Gastrocnemius medialis (tissue), 4 donors: ENCODE data around the gene MGST2. TPM values are rescaled to one million over a fixed set of nuclear protein-coding genes. Genes with fewer than 3 reads are reported as not detected.

Experiments
- ATAC-seq, 2 donors: fragments of 150-250 bp; one replicate each; pipeline ENCODE4 v1.9.1; 2016
- DNase-seq, 2 donors: peaks; one replicate each; pipeline ENCODE4 v3.0.0-alpha.2; 2019
- H3K27ac ChIP-seq, 4 donors: fragments of 200-600 bp; sonication (generic); 1 replicate in 1 of 4; 2 replicates in 3 of 4; pipeline ENCODE4 v1.5.1; 2016 to 2018; ENCODE audit warnings: mild to moderate bottlenecking in 2 of 4, moderate library complexity in 1 of 4
- H3K27me3 ChIP-seq, 3 donors: fragments of 200-600 bp; sonication (generic) in 2 of 3; 1 replicate in 1 of 3; 2 replicates in 2 of 3; pipeline versions ENCODE4 v1.5.1 to v1.6.0; 2016 to 2019; ENCODE audit warnings: mild to moderate bottlenecking in 1 of 3, moderate library complexity in 1 of 3
- H3K36me3 ChIP-seq, 2 donors: fragments of 200-600 bp; sonication (generic) in 1 of 2; one replicate each; pipeline ENCODE4 v1.5.1; 2017 to 2018
- H3K4me1 ChIP-seq, 2 donors: fragments of 200-600 bp; sonication (generic) in 1 of 2; one replicate each; pipeline ENCODE4 v1.5.1; 2016 to 2017; ENCODE audit warnings: mild to moderate bottlenecking in 2 of 2
- H3K4me3 ChIP-seq, 4 donors: fragments of 200-600 bp; sonication (generic) in 3 of 4; 1 replicate in 1 of 4; 2 replicates in 3 of 4; pipeline ENCODE4 v1.5.1; 2016 to 2019; ENCODE audit warnings: mild to moderate bottlenecking in 2 of 4
- H3K9me3 ChIP-seq, 3 donors: fragments of 200-600 bp; sonication (generic) in 2 of 3; 1 replicate in 1 of 3; 2 replicates in 2 of 3; pipeline ENCODE4 v1.5.1; 2016 to 2019
- POLR2A ChIP-seq, 2 donors: fragments of 450-650 bp; IDR thresholded peaks; one replicate each; pipeline ENCODE4 v1.6.1; 2017; ENCODE audit warnings: antibody characterized with exemption in 2 of 2, mild to moderate bottlenecking in 2 of 2, moderate library complexity in 2 of 2
- in situ Hi-C, 4 donors: fragments of 200-750 bp; cut with MboI; loops; one replicate each; pipeline versions ENCODE4 v1.15.0 to v1.8.0; 2017; ENCODE audit warnings: low sequenced_read_pairs in 4 of 4
- intact Hi-C: fragments of 100-400 bp; cut with DNase I; formaldehyde crosslinking; loops from one replicate; pipeline ENCODE4 v1.15.1; 2023; ENCODE audit warnings: low total_unique reads
- total RNA-seq, 4 donors: library from RNA; depleted of rRNA; stranded (reverse); fragments of >200 nt; gene quantifications; one replicate each; pipeline versions ENCODE4 v1.1.0 to v1.2.3, GENCODE V29; 2016
- TF ChIP-seq, protein P1 (sequence below), 5 experiments: fragments of 450-650 bp in 3 of 5; fragments of 200-600 bp in 2 of 5; sonication (generic) in 2 of 5; IDR thresholded peaks in 4 of 5; conservative IDR thresholded peaks in 1 of 5; 1 replicate in 4 of 5; 2 replicates in 1 of 5; pipeline ENCODE4 v1.5.1; 2016 to 2019; ENCODE audit warnings: antibody characterized with exemption in 5 of 5, mild to moderate bottlenecking in 3 of 5, moderate library complexity in 3 of 5

MGST2 gene
- total RNA-seq, 4 donors from 2014 or later = 17.3 to 38.6 (median 30.9) TPM

- Histone ChIP-seq H3K4me3 (no peak overlapping the region), H3K36me3 (no peaks in the 10 kb centered on the region), H3K4me1 (peaks cover 9 to 34% of the 10 kb centered on the region in 2 donors), H3K27ac (peak overlapping the region; percentile 57 to 70 (median 65)), H3K9me3 (no peaks in the 10 kb centered on the region), H3K27me3 (no peaks in the 10 kb centered on the region)
- intact Hi-C loops (no loop called here), in situ Hi-C loops (no loop called here)
- no peak for TF ChIP-seq POLR2A (IDR thresholded peaks at IDR 0.05)
- TF ChIP-seq, protein P1, sequence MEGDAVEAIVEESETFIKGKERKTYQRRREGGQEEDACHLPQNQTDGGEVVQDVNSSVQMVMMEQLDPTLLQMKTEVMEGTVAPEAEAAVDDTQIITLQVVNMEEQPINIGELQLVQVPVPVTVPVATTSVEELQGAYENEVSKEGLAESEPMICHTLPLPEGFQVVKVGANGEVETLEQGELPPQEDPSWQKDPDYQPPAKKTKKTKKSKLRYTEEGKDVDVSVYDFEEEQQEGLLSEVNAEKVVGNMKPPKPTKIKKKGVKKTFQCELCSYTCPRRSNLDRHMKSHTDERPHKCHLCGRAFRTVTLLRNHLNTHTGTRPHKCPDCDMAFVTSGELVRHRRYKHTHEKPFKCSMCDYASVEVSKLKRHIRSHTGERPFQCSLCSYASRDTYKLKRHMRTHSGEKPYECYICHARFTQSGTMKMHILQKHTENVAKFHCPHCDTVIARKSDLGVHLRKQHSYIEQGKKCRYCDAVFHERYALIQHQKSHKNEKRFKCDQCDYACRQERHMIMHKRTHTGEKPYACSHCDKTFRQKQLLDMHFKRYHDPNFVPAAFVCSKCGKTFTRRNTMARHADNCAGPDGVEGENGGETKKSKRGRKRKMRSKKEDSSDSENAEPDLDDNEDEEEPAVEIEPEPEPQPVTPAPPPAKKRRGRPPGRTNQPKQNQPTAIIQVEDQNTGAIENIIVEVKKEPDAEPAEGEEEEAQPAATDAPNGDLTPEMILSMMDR (IDR thresholded peaks at IDR 0.05 in 4 of 5, conservative IDR thresholded peaks at IDR 0.05 in 1 of 5) = no peak
- DNase-seq (peak in 1 of 2 donors; percentile 47), ATAC-seq (peak; percentile 57 to 82)
These were observed 50.2 kb downstream of the MGST2 start for GRCh38 chr4:139715746-139716391.

DNA sequence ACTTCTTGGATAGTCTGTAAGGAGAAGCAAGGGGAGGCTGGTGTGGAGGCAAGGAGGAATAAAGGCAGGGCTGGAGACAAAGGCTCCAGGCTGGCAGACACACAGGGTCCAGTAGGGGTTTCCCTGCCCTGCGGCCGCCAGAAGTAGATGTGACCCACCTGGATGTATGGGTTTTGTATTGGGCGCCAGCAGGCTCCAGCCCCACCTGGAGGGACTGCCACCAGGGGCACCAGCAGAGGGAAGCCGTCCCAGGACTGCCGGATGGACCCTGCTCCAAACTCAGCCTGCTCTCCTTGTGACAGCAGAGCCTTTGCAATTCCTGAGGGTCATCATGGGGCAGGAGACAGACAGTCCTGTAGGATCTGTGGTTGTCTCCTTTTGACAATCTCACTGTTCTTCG lies 52.7 kb downstream of the MGST2 start:
- no peaks in the 10 kb centered on the region for H3K36me3 ChIP-seq
- intact Hi-C loops = no loop called here
- H3K9me3 ChIP-seq = no peaks in the 10 kb centered on the region
- no peaks in the 10 kb centered on the region for H3K27me3 ChIP-seq
- peaks cover 9 to 13% of the 10 kb centered on the region in 2 donors for H3K4me1 ChIP-seq
- DNase-seq (no peak), ATAC-seq (no peak)
- TF ChIP-seq, protein P1 (IDR thresholded peaks at IDR 0.05 in 4 of 5, conservative IDR thresholded peaks at IDR 0.05 in 1 of 5) = no peak
- no peak for TF ChIP-seq POLR2A (IDR thresholded peaks at IDR 0.05)
- in situ Hi-C loops = no loop called here
- H3K4me3 ChIP-seq = no peak overlapping the region
- no peak overlapping the region for H3K27ac ChIP-seq

DNA sequence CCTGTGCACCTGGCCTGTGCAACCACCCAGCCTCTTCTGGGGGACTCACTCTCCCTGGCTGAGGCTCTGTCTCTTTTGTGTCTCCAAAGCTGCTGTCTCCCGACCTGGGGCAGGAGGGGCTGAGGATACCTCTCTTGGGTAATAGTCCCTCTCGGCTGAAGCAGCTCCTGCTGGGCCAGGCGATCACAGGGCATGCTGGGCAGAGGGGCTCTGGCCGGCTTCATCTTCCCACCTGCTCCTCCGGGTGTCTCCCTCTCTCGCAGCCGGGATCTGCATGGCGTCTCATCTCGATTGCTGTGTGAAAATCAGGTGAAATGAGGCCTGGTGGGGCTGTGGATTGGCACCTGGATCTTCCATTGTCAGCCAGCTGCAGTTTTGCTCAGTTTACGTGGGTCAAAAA lies 53.2 kb downstream of the MGST2 start:
- H3K27ac ChIP-seq = no peak overlapping the region
- no peak overlapping the region for H3K4me3 ChIP-seq
- no peaks in the 10 kb centered on the region for H3K9me3 ChIP-seq
- intact Hi-C loops = no loop called here
- TF ChIP-seq, protein P1 (IDR thresholded peaks at IDR 0.05 in 4 of 5, conservative IDR thresholded peaks at IDR 0.05 in 1 of 5) = no peak
- no peak for TF ChIP-seq POLR2A (IDR thresholded peaks at IDR 0.05)
- H3K4me1 ChIP-seq = peaks cover 9 to 13% of the 10 kb centered on the region in 2 donors
- DNase-seq (no peak), ATAC-seq (no peak)
- no peaks in the 10 kb centered on the region for H3K36me3 ChIP-seq
- H3K27me3 ChIP-seq = no peaks in the 10 kb centered on the region
- in situ Hi-C loops = no loop called here

- no peaks in the 10 kb centered on the region for H3K27me3 ChIP-seq
- H3K4me3 ChIP-seq = no peak overlapping the region
- in situ Hi-C loops = no loop called here
- no peak overlapping the region for H3K27ac ChIP-seq
- ATAC-seq (no peak), DNase-seq (no peak)
- H3K4me1 ChIP-seq = peaks cover 9 to 13% of the 10 kb centered on the region in 2 donors
- H3K36me3 ChIP-seq = no peaks in the 10 kb centered on the region
- no peaks in the 10 kb centered on the region for H3K9me3 ChIP-seq
- intact Hi-C loops = no loop called here
- TF ChIP-seq POLR2A (IDR thresholded peaks at IDR 0.05) = no peak
- TF ChIP-seq, protein P1 (IDR thresholded peaks at IDR 0.05 in 4 of 5, conservative IDR thresholded peaks at IDR 0.05 in 1 of 5) = no peak
These were observed 53.9 kb downstream of the MGST2 start for GRCh38 chr4:139719381-139720101.
